ACHN (cell line): ENCODE results near the gene YES1.
A peak's percentile ranks its signal among the peaks of the same experiment; 100 is the strongest.

ENCODE experiments used
- DNase-seq: peaks from one replicate; pipeline ENCODE4 v3.0.0-alpha.2; 2015
- in situ Hi-C: cut with HindIII; loops from 2 replicates; pipeline ENCODE4 v1.10.0; 2017; ENCODE audit warnings: low sequenced_read_pairs, low pct_ligation_motif_present, low pct_unique_long_range_greater_than_20kb

Gene YES1

GRCh38 chr18:811892-812375 is at the start of gene YES1:
Gene YES1, minus strand, starts transcription at chr18:812242. Its CDS starts 55,415 bp downstream, at chr18:756827.
- in situ Hi-C loops, result no loop called here
- peak; percentile 71 for DNase-seq

DNA sequence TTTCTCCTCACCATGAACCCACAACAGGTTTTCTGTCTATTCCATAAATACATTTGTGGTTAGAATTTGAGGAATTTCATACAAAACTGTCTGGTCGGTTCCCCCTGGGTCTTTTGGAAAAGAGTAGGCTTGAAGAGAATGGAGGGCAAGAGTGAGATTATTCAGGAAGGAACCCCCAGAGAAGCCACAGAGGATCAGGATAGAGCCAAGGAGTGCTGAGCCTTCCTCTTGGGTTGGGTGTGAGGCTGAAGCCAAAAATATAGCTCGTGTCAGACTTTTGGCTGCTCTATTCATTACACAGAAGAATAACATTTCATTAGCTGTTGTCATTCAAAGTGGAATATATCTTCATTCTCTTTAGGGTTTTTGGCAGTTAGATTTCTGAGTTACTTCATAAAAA is 45.9 kb upstream of the YES1 start:
- DNase-seq, result no peak
- in situ Hi-C loops, result no loop called here

DNA sequence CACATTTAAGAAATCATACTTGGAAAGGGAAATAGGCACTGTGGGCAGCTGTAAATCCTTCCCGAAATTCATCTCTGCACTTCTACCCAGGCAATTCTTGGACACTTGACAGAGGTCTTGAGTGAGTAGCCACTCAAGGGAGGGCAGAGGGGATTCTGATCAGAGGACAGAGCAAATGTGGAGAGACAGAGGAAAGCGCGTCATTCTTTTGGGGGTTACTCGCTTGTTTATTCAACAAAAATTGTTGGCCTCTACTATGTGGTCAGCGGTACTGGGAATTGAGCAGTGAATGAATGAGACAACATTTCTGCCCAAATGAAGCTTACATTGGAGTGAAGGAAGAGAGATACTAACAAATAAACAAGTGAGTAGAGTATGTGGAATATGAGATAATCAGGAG is 41.4 kb upstream of the YES1 start:
- in situ Hi-C loops, result no loop called here
- DNase-seq, result no peak

GRCh38 chr18:850960-851359 is 38.9 kb upstream of the YES1 start:
- in situ Hi-C loops, result no loop called here
- DNase-seq, result no peak

DNA sequence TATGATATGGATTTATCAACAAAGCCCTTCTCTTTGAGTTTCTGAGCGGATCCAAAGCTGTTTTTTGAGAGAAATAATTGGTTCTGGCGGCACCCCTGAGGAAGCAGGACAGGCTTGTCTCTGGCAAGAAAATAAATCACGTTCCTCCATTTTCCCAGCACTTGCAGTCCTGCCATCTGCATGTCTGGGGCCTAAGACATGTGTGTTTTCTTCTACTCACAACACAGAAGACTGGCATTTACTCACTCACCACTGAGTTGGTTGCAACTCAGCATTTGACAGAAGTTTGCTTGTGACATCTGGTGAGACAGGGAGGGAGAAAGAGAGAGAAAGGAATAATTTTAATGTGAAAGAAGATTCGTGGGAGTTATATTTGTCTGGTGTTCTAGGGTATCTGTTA is 37.0 kb upstream of the YES1 start:
- DNase-seq, result no peak
- in situ Hi-C loops, result loop anchor here (25.0 kb wide), 1 partner anchor 112 kb away; no protein-coding TSS in a partner anchor

DNA sequence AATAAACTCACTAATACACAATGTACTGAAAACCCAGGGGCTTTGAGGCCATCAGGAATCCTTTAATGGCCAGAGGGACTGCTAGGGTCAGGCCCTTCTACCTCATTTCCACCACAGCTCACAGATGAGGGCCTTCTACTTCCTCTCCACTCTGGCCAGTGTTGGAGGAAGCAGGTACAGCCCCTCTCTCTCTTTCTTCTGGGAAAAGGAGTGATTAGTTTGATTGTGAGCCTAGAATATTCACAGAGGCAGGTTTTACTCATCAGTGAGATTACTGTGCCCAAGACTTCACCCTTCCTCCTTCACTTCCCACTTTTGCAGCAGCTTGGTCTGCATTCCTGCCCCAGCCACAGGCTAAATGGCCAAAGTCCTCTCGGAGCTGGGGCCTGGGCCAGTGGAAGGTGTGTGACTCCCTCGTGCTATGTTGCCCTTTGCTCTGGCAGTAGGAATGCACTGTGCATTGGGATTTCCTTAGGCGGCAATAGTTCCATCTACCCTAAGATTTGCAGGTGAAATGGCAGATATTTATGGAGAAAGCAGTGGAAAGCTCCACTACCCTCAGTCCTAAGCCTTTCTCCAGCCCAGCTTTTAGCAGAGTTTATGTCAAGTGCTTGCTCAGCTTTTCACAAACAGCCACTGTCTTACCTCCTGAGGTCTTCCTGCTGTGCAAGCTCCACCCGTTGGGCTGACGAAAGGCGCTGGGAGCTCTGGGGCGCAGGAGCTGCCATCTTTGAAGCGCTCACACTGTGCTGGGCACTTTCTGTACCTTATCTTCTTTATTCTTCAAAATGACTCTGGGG is 36.2 kb upstream of the YES1 start:
- in situ Hi-C loops, result loop anchor here (25.0 kb wide), 1 partner anchor 111 kb away; no protein-coding TSS in a partner anchor
- no peak for DNase-seq

GRCh38 chr18:845152-845819 is 33.2 kb upstream of the YES1 start:
- no peak for DNase-seq
- in situ Hi-C loops, result loop anchor here (25.0 kb wide), 1 partner anchor 108 kb away; no protein-coding TSS in a partner anchor

DNA sequence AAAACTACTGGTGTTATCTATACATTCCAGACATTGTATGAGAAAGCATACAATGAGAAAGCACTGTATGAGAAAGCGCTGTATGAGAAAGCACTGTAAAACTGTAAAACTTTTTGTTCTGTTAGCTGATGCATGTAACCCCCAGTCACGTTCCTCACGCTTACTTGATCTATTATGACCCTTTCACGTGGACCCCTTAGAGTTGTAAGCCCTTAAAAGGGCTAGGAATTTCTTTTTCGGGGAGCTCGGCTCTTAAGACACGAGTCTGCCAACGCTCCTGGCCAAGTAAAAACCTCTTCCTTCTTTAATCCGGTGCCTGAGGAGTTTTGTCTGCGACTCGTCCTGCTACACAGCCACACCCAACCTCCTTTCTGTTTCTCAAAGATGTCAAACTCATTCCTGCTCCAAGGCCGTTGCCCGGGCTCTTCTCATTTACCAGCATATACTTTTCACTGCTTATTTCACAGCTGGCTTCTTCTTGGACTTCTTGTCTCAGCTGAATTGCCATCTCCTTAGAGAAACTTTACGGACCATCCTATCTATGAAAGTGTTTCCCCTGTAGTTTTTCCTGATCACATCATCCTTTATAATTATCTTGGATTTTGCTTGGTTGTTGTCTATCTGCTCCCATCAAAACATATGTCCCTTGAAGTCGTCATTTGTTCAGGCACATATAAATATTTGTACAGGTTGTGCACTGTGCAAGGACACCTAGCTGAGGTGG is 29.8 kb upstream of the YES1 start:
- in situ Hi-C loops, result loop anchor here (25.0 kb wide), 1 partner anchor 105 kb away; no protein-coding TSS in a partner anchor
- DNase-seq, result no peak

DNA sequence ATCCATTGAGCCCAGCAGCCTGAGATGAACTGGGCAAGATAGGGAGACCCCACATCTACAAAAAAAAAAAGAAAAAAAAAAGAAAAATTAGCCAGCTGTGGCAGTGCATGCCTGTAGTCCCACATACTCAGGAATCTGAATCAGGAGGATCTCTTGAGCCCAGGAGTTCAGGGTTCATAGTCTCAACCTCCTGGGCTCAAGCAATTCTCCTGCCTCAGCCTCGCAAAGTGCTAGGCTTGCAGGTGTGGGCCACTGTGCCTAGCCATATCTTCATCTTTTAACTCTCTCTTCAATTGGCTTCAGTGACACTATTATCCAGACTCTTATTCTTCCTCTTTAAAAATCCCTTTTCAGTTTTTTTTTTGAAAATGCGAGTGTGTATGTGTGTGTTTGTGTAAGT is 28.5 kb upstream of the YES1 start:
- no peak for DNase-seq
- in situ Hi-C loops, result loop anchor here (25.0 kb wide), 1 partner anchor 103 kb away; no protein-coding TSS in a partner anchor

GRCh38 chr18:840023-840408 is 28.0 kb upstream of the YES1 start:
- no peak for DNase-seq
- in situ Hi-C loops, result loop anchor here (25.0 kb wide), 1 partner anchor 103 kb away; no protein-coding TSS in a partner anchor

DNA sequence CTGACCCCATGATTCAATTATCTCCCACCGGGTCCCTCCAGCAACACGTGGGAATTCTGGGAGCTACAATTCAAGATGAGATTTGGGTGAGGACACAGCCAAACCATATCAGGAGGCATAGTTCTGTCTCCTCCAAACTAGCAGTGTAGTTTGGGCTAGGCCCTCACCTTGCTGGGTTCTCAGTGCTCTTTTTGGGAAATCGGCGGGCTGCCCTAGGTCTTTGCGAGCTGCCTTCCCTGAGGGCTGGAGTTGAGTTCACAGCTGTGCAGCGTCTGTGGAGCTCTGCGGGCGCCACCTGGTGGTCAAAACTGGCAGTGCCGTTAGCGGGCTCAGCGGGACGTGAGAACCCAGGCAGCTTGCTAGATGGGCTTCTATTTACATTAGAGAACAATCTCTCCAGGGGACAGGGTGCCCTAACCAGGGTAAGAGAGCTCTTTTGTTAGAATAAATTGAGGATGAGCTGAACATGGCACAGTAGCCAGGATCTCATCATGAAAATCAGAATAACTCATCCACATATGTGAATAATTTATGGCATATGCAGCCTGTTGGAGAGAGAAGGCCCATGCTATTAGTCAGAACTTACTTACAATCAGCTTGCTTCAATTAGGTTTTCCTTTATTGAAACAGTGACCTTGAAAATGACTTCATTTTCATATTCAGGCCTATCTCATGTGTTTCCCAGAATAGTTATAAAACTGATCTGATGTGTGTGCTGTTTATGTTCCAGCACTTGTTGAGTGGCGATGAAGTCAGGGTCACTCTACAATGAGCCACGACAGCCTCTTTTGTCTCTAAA is 27.4 kb upstream of the YES1 start:
- DNase-seq, result peak; percentile 74
- in situ Hi-C loops, result loop anchor here (25.0 kb wide), 1 partner anchor 102 kb away; no protein-coding TSS in a partner anchor

DNA sequence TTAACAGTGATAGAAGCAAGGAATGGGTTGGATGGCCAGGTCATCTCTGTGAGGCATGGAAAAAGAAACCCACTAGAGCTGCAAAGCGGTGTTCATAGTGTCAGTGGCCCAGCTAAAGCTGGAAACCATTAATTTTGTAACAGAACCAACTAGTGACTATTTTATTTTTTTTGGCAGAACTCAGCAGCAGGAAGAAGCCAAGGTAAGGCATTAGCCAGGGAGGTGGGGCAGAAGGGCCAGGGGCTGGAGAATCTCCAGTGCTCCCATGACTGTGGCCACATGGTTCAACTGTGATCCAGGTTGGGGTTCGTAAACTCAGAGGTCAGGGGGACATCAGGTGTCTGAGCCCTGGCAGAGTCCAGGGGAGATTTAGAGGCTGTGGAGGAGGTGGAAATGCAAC is 25.9 kb upstream of the YES1 start:
- in situ Hi-C loops, result loop anchor here (25.0 kb wide), 1 partner anchor 101 kb away; no protein-coding TSS in a partner anchor
- no peak for DNase-seq

DNA sequence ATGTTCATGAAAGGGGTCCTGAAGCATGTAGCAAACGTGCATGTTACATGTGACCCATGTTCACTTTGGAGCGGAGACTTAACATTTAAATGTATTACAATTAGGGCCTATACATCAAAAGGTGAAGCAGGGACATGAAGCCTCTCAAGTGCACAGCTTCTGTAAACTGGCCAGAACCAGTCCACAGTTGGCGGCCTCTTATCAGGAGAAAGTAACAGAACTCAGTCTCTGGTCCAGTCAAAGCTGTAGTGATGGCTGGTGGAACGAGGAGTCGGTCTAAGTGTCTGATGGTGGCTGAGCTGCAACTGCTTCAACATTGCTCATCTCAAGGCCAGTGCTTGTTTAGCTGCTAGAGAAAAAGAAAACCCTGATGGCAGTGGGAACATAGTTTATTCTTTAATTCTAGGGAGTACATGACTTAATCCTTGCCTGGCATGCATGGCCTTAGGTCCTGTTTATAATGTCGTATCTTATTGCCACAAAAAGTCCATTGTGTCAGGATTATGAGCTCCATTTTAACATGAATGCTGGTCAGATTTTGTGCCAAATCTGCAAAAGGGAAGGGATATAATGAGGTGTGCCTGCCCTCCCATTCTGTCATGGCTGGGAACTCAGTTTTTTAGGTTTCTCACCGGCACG is 22.2 kb upstream of the YES1 start:
- no peak for DNase-seq
- in situ Hi-C loops, result loop anchor here (25.0 kb wide), 1 partner anchor 97 kb away; no protein-coding TSS in a partner anchor

GRCh38 chr18:833197-833596 is 21.2 kb upstream of the YES1 start:
- in situ Hi-C loops, result loop anchor here (25.0 kb wide), 1 partner anchor 96 kb away; no protein-coding TSS in a partner anchor
- no peak for DNase-seq

- in situ Hi-C loops, result loop anchor here (25.0 kb wide), 1 partner anchor 95 kb away; no protein-coding TSS in a partner anchor
- DNase-seq, result no peak
These were observed 20.1 kb upstream of the YES1 start for GRCh38 chr18:832085-832681.

- in situ Hi-C loops, result loop anchor here (25.0 kb wide), 1 partner anchor 93 kb away; no protein-coding TSS in a partner anchor
- DNase-seq, result no peak
These were observed 18.4 kb upstream of the YES1 start for GRCh38 chr18:830315-830901.

DNA sequence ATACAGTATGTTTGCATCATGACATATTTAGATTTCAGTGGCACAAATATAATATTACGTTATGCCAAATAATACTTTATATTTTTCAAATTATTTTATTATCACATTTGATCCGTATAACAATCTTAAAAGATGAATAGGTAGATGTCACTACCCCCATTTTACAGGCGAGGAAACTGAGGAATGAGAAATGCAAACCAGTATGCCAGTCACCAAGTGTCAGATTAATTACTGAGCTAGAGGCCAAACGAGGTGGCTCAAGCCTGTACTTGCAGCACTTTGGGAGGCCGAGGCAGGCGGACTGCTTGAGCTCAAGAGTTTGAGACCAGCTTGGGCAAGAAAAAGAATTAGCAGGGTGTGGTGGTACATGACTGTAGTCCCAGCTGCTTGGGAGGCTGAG is 17.4 kb upstream of the YES1 start:
- no peak for DNase-seq
- in situ Hi-C loops, result loop anchor here (25.0 kb wide), 1 partner anchor 92 kb away; no protein-coding TSS in a partner anchor
